NCI-H69 (cell line): Measurements from ENCODE around the gene DSP.

Source experiments
- DNase-seq: peaks from one replicate; lab custom pipeline; 2025; lab: John Stamatoyannopoulos, UW

The DSP gene

DNA sequence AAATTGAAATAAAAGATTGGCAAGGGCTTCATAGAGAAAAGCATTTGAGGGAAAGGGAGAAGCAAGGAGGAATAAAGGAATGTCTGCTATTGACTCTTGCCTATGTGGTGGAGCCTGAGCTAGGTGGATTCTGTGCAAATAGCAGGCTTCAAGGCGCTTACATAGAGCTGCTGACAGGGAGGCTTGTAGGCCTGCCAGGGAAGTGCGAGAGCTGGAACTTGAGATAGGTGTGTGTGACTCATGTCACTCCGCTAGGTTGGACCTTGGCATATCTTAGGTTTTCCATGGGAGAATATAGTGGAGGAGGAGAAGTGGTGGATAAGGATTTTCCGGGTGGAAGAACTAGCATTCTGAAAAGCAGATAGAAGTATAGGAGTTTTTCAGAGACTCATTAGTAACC is 62.5 kb downstream of the DSP start:
- no peak for DNase-seq

DNA sequence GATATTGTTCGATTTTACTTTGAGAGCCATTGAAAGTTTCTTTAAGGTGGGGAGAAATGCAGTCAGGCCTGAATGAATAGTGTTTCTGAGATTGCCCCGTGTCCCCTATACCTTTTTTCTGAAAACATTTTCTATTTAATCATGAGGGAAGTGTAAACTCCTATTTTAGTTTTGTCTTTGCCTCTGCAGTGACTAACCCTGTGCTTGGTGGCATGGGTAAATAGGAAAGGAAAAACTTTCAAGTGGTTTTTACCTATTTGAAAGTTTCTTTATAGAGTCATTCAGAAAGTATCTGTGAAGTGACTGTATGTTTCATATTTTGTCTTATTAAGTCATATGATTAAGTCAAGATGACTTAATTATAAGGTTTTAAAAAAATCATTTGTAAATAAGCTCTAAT is 63.0 kb downstream of the DSP start:
- no peak for DNase-seq

DNA sequence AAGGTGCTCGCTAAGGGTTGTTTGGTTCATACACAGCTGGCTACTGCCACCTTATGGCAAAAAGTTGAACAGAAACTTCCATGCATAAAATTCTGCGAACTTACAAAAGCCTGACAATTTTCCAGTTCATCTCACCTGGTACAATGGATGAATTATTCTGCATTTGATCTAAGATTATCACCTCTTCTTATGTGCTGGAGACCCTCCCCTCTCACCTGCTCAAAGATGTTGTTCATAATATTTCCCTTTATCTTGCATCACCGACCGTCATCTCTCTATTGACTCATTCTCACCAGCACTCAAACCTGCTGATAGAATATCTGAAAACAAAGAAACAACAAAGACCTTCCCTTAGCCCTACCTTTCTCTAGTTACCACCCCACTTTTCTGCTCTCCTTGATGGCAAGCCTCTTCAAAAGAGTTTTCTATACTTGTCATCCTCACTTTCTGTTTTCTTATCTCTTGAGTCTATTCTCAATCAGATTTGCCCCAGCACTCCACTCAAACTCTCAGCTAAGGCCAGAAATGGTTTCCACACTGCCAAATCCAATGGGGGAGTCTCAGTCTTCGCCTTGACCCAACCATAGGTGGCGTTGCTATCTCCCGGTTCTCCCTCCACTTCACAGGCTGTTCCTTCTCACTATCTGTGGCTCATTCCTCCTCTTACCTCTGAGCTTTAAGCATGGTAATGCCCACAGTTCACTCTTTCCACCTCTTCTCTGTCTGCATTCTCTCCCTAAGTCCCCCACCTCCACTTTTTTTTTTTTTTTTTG is 74.3 kb downstream of the DSP start:
- peak; percentile 82 for DNase-seq

DNA sequence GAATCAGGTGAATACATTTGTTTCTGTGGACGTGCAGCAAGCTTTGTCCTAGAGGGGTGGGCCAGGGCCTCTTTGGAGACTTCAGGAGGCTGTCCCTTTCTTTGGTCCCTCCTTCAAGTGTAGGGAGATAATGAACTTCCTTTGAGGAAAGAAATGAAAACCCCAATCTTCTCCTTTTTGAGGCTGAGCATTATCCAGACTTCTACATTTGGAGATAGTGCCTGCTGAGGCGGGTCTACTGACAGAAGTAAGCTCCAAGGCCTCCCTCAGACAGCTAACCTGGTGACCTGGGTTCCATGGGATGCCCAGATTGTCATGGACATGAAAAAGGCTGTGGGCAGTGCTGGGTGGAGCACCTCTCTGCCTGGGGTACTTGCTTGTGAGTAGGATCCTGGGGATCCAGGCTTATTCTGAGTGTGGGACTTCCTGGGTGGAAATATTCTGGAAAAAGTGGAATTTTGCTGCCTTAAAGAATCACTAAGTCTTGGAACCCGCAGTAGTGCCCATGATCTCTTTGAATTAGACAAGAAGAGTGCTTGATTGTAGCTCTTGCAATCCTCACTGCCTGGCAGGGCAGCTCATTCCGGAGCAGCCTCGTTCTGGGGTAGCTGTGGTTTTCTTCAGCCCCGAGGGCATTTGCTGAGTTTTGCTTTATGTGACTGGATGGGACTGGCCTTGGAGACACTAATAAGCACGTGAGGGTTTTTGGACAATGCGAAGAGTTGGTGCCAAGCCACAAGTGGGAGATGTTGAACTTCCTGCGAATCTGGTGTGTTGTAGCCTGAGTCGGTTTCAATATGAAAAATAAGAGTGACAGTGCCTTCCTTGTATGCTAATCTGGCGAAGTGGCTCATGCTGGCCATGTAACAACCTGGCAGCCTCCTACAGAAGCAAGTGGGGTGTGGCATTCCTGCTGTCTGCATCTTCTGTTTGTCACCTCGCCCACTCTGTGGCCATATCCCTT is 76.6 kb downstream of the DSP start:
- peak; percentile 21 for DNase-seq

DNA sequence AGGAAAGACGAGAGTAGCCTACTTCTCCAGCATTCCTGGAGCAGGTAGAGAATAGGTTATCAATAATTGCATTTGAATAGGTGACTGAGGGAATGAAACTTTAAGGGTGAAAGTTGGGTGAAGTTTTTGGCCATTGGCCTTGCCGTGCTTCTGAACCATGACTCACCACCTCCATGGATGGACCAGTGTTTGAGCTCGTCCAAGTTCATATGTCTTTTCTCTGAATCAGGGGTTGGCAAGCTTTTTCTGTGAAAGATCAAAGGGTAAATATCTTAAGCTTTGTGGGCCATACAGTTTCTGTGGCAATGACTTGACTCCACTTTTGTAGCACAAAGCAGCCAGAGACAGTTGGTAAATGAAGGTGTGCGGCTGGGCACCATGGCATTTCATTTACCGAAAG is 80.3 kb downstream of the DSP start:
- DNase-seq = no peak

DNA sequence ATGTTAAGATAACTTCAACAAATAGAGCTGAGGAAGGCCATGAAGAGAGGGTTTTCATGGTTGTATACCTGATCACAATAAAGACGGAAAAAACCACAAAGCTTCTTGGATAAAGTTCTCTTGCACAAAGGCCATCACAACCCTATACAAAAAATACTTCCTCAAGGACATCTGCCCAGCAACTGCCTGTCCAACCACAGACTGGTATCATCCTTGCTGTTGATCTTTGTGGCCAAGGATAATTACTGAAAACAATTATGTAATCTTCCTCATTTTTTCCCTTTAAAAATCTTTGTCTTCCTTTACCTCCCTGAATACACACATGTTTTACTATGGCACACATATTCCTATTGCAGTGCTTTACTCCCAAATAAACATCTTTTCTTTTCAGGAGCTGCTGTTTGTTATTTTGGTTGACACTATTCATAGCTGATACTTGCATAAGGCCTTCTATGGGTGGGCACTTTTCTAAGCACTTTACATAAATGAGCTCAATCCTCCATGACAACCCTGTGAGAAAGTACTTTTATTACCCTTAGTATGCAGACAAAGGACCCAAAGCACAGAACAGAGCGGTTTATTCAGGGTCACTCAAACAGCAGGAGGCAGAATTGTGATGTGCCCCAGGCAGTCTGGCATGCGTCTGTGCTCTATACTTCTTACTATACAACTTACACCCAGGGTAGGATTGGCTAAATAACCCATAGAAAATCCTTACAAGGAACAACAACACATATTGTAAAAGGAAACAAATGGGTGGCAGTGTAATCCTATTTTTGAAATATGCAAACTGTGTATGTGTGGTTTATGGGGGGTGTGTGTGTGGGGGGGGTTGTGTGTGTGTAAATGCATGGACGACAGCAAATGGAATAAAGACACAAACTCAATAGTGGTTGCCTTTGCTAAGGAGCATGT is 83.6 kb downstream of the DSP start:
- DNase-seq = peak; percentile 96

DNA sequence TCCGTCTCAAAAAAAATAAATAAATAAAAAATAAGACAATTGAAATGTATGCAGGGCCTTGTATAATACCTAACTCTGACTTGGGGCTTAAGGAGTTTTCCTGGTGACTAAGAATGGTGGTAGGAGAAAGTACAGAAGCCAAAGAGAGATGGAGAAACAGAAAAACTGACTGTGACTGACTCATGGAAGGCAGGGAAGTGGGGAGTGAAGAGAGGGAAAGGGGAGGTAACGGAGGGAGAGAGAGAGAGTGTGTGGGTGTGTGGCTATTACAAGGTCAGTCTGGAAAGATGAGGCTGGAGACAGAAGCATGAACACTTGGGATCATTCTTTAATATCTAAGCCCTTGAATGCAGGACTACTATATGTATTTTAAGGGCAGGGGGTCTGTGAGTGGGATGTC is 87.0 kb downstream of the DSP start:
- no peak for DNase-seq

DNA sequence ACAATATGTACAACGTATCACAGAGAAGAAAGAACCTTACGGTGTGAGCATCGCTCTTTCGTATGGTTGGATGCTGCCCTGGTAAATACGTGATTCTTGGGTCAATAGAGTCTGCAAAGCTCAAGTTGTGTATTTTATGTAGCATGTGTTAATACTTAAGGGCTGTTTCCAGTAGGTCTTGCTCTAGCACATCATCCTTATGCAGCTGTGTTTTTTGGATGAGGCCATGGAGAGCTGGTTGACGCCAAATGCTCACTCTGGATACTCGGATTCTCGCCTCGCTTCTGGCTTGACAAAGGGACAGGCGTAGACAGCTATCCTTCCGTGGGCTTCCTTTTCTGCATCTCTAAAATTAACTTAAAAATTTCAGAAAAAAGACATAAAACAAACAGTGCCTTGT is 87.4 kb downstream of the DSP start:
- no peak for DNase-seq

DNA sequence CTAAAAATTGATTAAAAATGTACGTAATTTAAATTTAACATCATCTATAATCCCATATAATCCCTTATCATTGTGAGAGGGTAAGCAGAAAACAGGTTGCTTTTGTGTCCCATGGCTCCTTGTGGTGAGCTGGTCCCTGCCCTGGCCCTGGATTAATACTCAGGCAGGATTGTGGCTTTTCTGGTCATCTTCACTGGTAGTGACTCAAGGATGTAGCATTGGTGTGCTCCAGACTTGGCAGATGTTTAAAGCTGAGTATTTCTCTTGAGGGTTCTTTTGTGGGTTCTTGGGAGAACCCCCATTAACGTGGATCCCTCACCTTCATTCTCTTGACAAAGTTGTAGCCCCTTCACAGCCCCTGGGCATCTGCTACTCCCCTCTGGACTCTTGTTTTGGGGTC is 87.8 kb downstream of the DSP start:
- no peak for DNase-seq

DNA sequence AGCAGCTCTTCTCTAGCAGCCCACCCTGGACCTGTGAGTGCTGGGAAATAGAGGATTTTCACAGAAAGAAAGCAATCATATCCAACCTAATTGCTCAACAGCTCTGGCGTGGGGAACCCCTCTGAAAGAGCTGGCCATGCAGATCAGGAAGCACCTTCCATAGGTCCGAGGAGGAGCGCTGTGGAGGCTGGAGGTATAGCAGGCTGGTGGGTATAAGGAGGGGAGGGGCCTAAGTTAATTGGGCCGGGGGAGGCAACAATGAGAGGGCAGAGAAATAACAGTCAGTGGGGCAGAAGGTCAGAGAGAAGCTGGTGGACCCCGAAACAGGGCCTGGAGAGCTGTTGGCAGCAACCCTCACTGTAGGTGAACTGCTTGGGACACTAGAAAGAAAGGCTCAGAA is 89.3 kb downstream of the DSP start:
- peak; percentile 39 for DNase-seq

DNA sequence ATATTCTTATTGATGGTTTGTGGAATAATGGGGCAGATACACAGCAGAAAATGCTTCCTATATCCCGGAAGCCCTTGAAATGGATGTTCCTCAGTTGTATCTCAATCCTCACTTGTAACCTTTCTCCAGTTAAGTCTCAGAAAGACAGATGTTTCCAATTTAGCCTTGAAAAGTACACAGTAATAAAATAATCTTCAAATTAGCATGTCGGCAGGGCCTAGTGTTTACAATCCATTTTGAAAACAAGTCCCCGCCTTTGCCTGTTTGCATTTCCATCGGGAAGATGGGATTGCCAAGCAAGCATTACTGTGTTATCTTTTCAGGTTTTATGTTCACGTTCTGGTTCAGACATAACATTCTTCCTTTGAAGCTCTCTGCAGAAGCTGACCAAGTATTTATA is 90.0 kb downstream of the DSP start:
- peak; percentile 86 for DNase-seq

DNA sequence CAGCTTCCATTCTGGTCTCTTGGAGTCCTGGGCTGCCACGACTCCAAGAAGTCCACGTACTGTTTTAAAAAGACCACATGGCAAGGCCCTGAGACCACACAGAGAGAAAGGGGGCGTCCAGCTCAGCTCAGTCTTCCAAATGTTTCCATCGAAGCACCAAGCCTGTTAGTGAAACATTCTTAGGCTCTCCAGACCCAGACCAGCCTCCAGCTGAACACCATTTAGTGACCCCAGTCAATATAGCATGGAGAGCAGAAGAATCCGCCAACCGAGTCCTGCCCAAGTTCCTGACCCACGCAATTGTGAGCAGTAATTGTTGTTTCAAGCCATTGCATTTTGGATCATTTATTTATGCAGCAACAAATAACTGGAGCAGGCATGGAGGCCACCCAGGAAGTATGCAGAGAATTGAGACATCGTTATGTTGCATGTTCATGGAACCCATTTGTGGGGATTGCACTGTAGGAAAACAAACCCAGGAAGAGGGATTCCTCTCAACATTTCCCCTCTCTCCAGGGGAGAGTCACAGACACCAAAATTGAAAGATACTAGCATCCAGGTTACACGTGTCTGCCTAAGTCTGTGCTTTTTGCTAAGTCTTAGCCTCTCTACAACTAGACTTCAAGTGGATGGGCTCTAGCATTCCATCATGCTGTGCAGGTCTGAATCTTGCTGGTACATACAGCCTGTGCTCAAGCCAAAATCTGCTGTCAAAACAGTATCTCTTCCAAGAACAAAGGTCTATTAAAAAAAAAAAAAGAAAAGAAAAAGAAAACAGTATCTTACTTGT is 91.2 kb downstream of the DSP start:
- peak; percentile 40 for DNase-seq

DNA sequence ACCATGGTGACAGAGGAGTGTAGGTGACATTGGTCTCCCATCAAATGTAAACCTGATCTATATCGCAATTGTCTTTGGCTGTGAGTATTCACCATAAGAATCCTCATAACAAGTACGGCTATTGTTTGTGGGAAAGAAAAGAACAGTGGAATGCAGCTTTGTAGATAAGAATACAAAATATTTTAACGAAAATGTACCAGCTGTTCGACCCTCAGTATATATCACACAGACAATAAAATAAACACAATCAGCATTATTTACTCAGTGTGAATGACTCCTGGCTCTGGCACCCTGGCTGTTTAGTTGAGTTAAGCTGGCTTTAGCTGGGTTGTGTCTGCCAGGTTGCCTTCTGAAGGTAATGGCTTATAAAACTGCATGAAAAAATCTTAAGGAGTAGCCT is 91.9 kb downstream of the DSP start:
- peak; percentile 60 for DNase-seq

DNA sequence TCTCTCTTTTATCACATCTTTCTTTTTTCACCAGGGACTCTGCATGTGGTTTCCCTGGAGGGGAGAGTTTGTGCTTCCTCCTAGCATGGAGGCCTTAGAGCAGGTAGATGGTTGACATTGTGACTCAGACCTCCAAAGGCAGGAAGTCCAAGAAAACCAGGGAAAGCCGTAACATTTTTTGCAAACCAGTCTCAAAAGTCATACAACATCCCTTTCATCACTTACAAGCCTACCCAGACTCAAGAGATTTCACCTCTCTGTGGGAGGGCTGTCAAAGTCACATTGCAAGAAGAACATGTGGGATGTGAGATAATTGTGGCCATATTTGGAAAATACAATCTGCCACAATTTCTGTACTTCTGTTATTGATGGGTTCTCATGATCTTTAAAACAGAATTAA is 94.7 kb downstream of the DSP start:
- DNase-seq = no peak
